Lower leg skin (tissue), 3 donors: ENCODE results near the gene TRPV6.

Experiments used
- CTCF ChIP-seq, 3 donors: fragments of 450-650 bp; IDR thresholded peaks; one replicate each; pipeline ENCODE4 v1.5.1; 2016; ENCODE audit warnings: antibody characterized with exemption in 3 of 3, mild to moderate bottlenecking in 3 of 3, moderate library complexity in 2 of 3
- POLR2A ChIP-seq, 2 donors: fragments of 450-650 bp; IDR thresholded peaks; one replicate each; pipeline ENCODE4 v1.6.1; 2016 to 2017; ENCODE audit warnings: antibody characterized with exemption in 2 of 2, mild to moderate bottlenecking in 1 of 2, moderate library complexity in 1 of 2

GRCh38 chr7:142901426-142902259 is 16.1 kb upstream of the TRPV6 start:
- TF ChIP-seq CTCF (IDR thresholded peaks at IDR 0.05) = no peak
- TF ChIP-seq POLR2A (IDR thresholded peaks at IDR 0.05) = no peak
